GM18517 (cell line): ENCODE data around the gene ANKRD66.
"Not testable (repeated sequence)": the region's sequence is repeated elsewhere in the genome, so short reads cannot be mapped to it uniquely, and the experiment has no call there.

Experiments used
- ATAC-seq: cut with Tn5 transposase; IDR thresholded peaks from one replicate; pipeline ENCODE4 v1.9.1; 2021; ENCODE audit warnings: mild to moderate bottlenecking, moderate library complexity; ENCODE audit not compliant: unreplicated experiment

ANKRD66 gene

DNA sequence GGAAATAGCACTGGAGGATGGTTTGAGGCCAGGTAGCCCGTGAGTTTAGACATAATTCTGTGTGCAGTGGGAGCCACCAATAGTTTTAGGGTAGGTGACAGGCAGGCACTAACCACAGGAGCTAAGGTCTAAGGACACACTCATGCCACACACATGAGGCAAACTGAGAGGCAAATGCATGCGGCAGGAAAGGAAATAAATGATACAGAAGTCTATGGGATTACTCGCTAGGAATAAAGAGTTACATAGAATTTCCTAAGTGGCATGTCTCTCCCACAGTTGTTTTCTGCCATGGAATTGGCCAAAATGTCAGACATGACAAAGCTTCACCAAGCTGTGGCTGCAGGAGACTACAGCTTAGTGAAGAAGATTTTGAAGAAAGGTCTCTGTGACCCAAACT is 4.9 kb downstream of the ANKRD66 start:
- no peak for ATAC-seq

DNA sequence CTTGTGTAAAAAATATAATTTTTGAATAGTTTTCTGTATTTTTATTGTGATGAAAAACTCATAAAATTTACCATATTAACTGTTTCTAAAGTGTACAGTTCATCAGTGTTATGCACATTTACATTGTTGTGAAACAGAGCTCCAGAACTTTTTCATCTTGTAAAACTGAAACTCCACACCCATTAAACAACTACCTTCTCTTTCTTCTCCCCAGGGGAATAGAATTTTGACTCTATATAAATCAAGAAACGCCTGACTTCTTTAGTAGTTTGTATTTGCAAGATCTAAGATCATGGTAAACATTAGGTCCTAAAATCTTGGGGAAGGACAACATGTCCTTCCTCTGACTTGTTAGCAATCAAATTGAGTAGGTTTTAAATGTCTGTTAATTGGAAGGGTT is 9.1 kb downstream of the ANKRD66 start:
- no peak for ATAC-seq

DNA sequence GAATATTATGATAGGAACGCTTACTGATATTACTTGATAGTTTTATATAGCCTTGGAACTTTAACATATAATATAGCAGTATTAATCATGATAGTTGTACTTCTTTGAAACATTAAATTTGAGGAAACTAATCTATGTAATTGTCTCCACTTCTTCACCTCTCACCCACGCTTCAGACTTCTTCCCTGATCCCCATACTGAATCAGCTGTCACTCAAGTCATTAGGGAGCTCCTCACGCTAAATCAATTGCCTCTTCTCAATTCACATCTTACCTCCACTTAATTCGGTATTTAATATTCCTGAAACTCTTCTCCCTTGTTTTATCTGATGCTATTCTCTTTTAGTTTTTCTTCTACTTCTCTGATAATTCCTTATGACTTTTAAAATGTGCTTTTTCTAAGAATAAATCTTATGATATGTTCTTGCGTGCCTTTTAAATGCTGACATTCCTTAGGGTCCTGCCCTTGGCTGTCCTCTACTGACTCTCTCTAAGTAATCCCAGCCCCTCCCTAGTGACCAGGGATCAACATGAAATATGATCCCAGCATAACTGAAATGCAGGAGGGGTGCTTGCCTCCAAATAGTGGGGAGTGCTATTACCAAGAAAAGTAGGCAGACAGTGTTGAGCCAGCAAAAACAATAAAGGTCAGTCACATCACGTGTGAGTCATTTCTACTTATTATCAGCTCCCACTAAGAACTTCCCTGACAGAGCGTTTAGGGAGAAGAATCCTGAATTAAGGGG is 9.9 kb downstream of the ANKRD66 start:
- no peak for ATAC-seq

DNA sequence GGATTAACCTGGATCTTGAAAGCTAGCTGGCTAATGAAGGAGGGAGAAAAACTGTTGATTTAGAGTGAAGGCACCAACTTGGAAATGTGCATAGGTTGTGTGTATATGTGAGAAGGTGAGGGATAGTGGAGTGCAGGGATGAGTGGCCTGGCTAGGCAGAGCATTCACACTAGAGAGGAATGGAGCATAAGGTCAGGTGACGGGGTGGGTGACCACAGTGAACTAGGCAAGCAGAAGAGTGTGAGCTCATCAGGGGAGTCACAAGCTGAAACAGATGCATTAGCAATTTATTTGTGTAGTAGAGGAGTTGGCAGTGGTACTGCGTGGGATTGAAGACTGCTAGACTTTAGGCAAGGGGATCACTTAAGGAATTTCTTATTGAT is 10.5 kb downstream of the ANKRD66 start:
- no peak for ATAC-seq

DNA sequence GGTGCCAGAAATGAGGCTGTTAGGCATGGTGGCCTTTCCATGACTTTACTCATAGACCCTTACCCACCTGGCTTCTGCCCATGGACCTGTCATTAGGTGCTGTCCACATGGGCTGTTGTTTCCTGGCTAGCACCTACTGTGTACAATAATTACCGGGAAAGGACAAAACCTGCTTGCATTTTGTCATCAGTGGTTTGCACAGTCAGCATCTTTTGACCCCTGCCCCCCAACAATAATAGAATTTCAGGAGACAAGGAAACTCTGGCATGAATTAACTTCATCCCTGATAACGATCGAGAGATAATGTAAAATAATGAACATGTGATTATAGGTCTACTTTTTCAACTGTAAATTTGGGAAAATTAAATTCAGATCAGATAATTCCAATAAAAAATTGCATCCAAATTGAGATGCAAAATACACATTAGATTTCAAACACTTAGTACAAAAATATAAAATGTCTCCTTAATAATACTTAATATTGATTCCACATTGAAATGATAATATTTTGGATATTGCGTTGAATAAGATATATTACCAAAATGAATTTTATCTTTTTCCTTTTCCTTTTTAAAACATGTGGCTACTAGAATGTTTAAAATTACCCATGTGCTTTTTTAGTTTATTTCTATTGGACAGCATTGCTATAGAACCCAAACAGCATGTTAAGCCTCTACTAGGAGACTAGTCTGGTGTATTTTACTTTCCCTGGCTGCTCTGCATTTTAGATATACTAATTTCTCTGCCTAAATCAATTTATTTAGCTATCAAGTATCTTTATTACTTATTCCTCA is 12.4 kb downstream of the ANKRD66 start:
- ATAC-seq = no peak

DNA sequence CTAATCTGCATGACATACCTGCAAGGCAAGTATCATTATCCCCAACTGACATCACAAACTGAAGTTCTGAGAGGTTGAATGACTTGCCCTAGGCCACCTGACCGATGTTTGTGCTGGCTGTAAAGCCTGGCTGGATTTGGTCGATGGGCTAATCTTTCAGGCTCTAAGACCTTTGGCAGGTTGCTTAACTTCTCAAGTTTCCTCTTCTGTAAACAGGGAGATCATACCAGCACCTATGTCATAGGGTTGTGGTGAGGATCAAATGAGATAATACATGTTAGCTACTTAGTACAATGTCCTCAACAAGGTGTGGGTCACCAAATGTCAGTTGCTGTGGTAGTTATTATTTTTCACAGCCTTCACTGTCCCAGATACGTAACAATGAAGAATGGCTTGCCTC is 14.2 kb downstream of the ANKRD66 start:
- ATAC-seq = no peak

DNA sequence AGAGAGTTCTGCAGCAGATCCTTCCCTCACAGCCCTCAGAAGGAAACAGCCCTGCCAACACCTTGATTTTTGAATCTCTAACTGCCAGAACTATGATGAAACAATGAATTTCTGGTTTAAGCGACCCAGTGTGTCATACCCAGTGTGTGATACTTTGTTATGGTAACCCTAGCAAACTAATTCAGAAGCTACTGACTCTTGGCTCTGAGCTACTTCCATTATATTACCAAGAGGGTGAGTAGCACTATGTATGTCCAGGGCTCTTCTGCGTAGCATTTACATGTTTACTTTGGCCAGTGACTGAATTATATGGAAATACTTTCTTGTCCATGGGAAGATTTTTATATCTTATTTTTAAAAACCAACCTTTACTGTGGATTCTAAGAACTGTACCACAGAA is 16.7 kb downstream of the ANKRD66 start:
- ATAC-seq = no peak

DNA sequence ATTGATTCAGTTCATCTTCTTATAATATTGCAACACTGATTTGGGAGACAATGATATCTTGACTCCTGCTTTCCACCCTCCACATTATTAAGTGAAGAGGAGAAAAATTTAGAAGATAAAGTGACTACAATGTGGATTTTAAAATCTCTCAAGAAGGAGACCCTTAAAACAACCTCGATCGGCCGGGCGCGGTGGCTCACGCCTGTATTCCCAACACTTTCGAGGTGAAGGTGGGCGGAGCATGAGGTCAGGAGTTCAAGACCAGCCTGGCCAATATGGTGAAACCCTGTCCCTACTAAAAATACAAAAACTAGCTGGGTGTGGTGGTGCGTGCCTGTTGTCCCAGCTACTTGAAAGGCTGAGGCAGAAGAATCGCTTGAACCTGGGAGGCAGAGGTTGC is 17.5 kb downstream of the ANKRD66 start:
- not testable (repeated sequence) for ATAC-seq

DNA sequence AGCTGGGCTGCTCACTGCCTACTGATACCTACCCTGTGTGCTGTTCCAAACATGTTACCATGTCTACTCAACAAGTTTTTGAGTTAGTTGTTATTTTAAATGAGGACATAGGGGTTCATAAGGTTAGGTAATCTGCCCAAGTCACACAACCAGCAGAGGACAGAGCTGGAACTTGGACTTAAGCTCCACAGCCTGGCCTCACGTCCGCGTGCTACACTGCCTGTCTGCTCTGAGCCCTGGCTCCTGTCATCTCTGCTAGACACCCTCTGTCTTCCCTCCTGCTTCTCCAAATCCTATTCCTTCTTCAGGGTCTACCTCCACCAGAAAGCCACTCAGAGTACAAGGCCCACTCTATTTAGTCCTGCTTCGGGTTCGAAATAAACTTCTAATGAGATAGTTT is 18.2 kb downstream of the ANKRD66 start:
- ATAC-seq = no peak

DNA sequence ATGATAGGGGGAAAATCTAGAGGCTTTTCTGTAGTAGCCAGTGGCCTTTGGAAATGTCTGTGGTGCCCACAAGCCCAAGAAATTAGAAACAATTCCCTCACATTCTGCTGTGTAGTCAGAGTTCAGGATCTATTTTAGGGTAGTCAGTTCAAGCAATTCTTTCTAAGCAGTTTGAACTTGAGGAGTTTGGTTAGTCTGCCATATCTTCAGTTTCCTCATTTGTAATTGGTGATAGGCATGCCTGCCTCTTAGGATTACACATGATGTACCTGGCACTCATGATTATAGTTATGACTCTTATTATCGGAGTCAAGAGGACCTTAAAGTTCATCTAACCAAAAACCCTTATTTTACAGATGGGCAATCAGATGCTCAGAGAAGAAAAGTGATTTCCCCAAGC is 25.3 kb downstream of the ANKRD66 start:
- ATAC-seq = no peak

DNA sequence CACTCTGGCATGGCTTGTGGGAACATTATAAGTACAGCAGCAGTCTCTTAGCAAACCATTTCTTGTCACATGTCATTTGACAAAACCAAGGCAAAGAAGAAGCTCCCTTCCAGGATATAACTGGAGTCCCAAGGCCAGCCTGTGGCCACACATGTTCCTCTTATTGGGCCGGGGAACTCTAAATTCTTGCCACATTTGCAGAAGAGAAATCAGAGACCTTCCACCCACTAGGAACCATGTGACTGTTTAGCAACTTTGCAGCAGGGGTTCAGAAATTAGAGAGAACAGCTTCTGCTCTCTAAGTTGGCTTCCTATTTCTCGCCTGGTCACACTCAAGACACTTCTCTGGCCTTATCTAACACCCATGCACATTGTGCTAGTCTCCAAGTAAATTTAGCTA is 26.0 kb downstream of the ANKRD66 start:
- ATAC-seq = no peak

DNA sequence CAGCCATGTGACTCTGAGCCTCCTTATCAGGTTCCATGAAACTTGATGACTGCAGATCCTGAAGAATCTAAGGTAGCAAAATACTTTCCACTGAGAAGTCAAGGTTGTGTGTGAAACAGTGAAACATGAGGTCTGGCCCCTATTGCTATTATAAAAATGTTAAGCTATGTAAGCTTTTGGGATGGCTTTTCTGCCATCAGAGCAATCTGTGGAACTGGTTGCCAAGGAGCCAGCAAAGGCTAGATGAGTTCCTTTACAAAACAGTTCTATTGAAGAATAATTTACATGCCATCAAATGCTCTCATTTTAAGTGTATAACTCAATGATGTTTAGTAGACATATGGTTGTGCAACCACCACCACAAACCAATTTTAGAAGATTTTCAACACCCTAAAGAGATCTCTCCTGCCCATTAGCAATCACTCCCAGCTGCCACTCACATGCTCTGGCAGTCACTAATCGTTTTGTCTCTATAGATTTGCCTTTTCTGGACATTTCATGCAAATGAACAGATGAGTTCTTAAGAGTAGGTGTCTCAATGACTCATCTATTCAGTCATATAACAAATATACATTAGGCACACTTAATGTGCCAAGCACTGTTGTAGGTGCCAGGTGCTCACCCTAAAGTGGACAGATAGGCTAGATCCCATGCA is 26.6 kb downstream of the ANKRD66 start:
- no peak for ATAC-seq

DNA sequence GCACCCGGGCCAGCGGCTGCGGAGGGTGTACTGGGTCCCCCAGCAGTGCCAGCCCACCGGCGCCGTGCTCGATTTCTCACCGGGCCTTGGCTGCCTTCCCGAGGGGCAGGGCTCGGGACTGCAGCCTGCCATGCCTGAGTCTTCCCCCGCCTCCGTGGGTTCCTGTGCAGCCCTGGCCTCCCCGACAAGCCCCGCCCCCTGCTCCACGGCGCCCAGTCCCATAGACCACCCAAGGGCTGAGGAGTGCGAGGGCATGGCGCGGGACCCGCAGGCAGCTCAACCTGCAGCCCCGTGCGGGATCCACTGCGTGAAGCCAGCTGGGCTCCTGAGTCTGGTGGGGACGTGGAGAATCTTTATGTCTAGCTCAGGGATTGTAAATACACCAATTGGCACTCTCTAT is 28.0 kb downstream of the ANKRD66 start:
- ATAC-seq = not testable (repeated sequence)

DNA sequence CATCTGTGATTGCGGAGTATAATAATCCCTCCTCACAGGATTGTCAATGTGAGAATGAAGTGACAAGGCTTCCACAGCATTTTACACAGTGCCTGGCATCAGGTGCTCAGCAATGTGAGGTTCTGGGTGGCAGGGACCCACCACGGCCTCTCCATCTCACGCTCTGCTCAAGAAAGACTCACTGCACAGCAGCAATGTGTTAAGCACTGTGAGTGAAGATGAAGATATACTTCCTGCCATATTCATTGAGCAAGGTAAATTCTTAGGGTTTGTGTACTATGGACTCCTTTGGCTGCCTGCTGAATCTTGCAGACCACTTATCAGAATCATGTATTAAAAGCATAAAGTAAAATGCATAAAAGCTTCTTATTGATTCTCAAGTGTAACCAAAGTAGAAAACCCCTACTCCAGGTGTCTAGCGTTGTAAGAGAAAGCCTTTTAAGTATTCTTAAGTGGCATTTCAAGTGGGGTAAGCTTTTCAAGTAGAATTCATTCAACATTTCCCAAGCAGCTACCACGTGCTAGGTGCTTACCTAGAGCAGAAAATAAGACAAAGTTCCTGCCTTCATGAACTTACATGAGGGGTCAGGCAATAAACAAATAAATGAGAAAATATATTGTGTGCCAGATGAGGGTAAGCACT is 29.5 kb downstream of the ANKRD66 start:
- ATAC-seq = no peak

DNA sequence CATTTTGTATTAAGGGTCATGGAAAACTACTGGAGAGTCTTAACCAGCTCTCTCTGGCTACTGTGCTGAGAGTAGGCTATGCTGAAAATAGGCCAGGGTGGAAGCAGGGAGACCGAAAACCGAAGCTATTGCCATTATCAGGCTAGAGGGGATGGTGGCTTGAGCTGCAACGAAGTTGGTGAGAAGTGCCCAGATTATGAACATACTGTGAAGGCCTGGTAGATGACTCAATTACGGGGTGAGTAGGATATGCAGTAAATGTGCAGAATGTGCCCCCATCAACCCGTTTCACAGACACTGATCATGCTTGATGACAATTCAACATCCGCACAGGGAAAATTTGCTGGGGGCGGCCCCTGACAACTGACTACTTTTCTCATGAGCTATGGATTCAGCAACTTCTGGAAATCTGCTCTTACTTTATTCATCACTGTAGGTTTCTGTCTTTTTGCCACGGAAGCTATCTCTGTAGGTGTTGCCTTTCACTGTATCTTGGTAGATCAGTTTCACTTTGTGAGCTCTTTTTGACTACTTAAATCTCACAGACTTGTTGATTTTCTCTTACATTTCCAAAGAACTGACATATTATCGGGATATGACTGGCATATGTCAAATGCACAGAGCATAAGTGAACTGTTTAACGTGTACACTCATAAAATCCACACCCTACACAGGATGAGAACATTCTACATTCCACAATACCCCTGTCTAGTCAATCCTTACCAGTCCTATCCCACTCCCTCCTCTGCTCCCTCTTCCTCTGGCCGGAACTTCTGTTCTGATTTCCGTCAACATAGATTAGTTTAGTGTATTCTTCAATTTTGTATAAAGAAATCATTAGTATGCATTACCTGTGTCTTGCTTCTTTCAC is 31.0 kb downstream of the ANKRD66 start:
- ATAC-seq = no peak

DNA sequence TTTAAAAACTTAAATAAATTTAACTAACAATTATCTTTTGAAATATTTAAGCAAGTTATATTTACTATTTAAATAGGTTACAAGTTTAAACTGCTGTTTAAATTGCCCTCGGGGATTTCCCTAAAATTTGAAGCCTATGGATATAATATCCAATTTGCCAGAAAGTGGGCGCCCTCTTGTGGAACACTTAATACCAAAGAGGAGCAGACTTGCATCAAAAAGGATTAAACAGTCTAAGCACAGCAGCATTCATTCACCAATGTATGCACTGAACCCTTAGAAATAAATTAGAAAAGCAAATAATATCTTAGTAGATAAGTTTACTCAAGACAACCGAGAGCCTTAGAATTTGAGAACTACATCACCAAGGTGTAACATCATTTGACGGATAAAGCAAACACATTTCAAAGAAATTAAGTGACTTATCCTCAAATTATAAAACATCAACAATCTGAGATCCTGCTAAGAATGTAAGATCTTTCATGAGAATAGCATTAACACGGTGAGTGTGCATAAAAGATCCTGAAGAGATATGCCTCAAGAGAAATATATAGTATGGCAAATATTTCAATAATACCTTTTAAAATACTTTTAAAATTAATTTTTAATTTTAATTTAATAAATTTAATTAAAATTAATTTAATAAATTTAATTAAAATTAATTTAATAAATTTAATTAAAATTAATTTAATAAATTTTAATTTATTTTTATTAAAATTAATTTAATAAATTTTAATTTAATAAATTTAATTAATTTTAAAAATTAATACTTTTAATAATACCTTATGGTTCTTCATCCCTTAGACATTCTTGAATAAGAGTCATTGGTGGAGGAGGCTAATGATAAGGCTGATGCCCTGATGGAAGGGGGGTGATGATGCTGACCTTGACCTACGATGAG is 35.0 kb downstream of the ANKRD66 start:
- no peak for ATAC-seq

DNA sequence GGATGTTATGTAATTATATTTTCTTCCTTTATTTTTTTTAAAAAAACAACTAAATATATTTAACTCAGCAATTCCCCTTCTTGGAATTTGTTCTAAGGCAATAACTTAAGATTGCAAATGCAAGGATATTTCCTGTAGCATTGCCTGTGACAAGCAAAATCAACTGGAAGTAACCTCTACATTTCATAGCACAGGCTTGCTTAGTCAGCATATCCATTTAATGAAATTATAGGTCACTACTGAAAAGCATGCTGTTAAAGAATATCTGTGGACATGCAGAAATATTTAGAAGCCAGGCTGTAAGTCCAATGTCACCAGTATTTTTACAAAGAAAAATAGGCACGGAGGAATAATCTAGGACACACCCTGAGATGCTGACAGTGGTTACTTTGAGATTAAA is 37.8 kb downstream of the ANKRD66 start:
- no peak for ATAC-seq

DNA sequence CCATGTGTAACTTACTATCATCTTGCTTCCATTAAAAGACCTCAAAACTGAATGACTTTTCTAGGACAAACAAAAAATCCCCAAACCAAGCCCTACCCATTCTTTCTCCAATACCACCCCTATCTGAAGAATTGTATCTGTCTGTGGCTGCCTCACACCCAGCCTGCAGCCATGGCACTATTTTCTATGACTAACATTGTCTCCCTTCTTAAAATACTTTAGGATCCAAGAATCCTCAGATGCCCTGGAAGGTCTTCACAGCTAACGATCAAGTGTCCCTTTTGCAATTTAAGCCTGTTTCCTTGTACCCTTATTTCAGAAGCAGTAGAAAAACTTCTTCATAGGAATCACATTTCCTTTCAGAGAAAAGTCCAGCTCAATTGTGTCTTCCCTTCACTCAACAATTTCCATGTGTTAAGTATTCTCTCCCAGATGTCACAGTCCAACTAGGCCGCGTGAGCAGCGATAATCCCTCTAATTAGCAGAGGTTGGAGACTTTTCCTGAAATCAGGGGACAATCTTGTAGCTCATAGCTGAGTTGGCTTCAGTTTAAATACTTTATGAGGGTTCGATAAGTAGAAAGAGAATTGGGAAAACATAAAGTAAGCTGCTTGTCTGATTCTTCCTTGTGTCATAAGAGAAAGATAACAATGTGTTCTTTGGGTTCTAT is 41.3 kb downstream of the ANKRD66 start:
- no peak for ATAC-seq

DNA sequence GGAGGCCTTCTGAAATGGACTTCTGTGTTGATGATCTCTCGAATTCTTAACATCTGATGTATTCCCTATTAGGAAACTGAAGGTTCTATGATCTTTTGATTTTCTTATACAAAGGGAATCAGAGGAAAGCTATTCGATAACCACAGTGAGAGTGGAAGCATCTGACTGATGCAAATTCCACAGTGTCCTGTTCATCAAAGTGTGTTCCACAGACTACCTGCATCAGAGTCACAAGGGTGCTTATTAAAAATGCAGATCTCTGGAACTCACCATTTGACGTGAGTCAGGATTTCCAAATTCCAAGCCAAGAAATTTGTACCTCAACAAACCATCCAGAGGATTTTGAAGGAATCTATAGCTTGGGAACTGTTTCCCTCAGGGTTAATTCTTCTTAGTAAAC is 42.1 kb downstream of the ANKRD66 start:
- no peak for ATAC-seq
